HepG2 (cell line): Measurements from ENCODE around the gene VAPB. TPM values are rescaled to one million over a fixed set of nuclear protein-coding genes. Genes with fewer than 3 reads are reported as not detected.

Experiments used
- ATAC-seq: fragments of 200-7000 bp; cut with Tn5 transposase; 3 replicates; pipeline ENCODE4 v1.9.1; 2020; ENCODE audit warnings: mild to moderate bottlenecking, moderate library complexity
- BruUV-seq: library from RNA; stranded (reverse); fragments of 400-500 nt; replicated peaks from 2 replicates; lab custom pipeline; 2021; lab: Mats Ljungman, UMichigan
- CTCF ChIA-PET: fragments of 300-600 bp; formaldehyde crosslinking; extraction: SDS; loops from one replicate; lab custom pipeline; 2021; ENCODE audit warnings: low total read pairs, inconsistent platforms, low intra/inter-chr PET ratio; lab: Yijun Ruan, JAX
- POLR2A ChIA-PET: fragments of 350-600 bp; sonication (Branson Sonifier 250); formaldehyde crosslinking; loops from one replicate; lab custom pipeline; 2020; ENCODE audit warnings: antibody characterized with exemption, inconsistent platforms; lab: Yijun Ruan, JAX
- DNase-seq: peaks from one replicate; pipeline ENCODE4 v3.0.0-alpha.2; 2015; ENCODE audit warnings: low spot score
- FAIRE-seq: peaks from 3 replicates; lab custom pipeline; 2011; peaks lifted over from hg19 to GRCh38; lab: Jason Lieb, UNC
- H2AFZ ChIP-seq: one replicate; pipeline ENCODE4 v1.6.1; 2011; ENCODE audit warnings: low read length, inconsistent platforms
- H3K27ac ChIP-seq: fragments of 300-600 bp; 3 replicates; pipeline ENCODE4 v1.8.0; 2011; ENCODE audit warnings: mixed run types, mild to moderate bottlenecking, mixed read lengths, low read length, inconsistent platforms; ENCODE audit not compliant: insufficient read depth; ENCODE audit errors: extremely low read length
- H3K27me3 ChIP-seq, 2 experiments: fragments of 200-600 bp in 1 of 2; 2 replicates in 1 of 2; 3 replicates in 1 of 2; pipeline versions ENCODE4 v1.6.0 to v1.8.0; 2011; ENCODE audit warnings: low read length in 2 of 2, mild to moderate bottlenecking in 2 of 2, moderate library complexity in 2 of 2, inconsistent platforms in 1 of 2; ENCODE audit not compliant: insufficient read depth in 2 of 2, control insufficient read depth in 1 of 2
- H3K36me3 ChIP-seq, 2 experiments: fragments of 200-600 bp in 1 of 2; replicated peaks in 1 of 2; 2 replicates in 1 of 2; 3 replicates in 1 of 2; pipeline versions ENCODE4 v1.5.1 to v1.8.0; 2011; ENCODE audit warnings: low read length in 2 of 2, inconsistent platforms in 1 of 2; ENCODE audit not compliant: insufficient read depth in 2 of 2, control insufficient read depth in 1 of 2
- H3K4me1 ChIP-seq: 2 replicates; pipeline ENCODE4 v1.5.1; 2012; ENCODE audit warnings: low read length, inconsistent platforms; ENCODE audit not compliant: insufficient read depth
- H3K4me2 ChIP-seq: 2 replicates; pipeline ENCODE4 v1.6.0; 2011; ENCODE audit warnings: low read depth, low read length, inconsistent platforms
- H3K4me3 ChIP-seq, 3 experiments: fragments of 200-600 bp in 1 of 3; sonication (generic), shearing (Covaris generic) in 1 of 3; replicated peaks in 1 of 3; 2 replicates each; pipeline ENCODE4 v1.5.1; 2011 to 2016; ENCODE audit warnings: low read length in 3 of 3, inconsistent platforms in 2 of 3, low read depth in 2 of 3, mild to moderate bottlenecking in 2 of 3, control low read depth in 1 of 3, mixed read lengths in 1 of 3; ENCODE audit not compliant: insufficient read depth in 1 of 3
- H3K79me2 ChIP-seq: one replicate; pipeline ENCODE4 v1.6.1; 2011; ENCODE audit warnings: low read length, inconsistent platforms; ENCODE audit not compliant: insufficient read depth
- H3K9ac ChIP-seq: 2 replicates; pipeline ENCODE4 v1.6.0; 2011; ENCODE audit warnings: mild to moderate bottlenecking, low read depth, low read length, inconsistent platforms; ENCODE audit not compliant: insufficient read depth
- H3K9me3 ChIP-seq: 2 replicates; pipeline ENCODE4 v1.5.1; 2012; ENCODE audit warnings: mild to moderate bottlenecking, low read length
- H4K20me1 ChIP-seq: 2 replicates; pipeline ENCODE4 v1.6.0; 2011; ENCODE audit warnings: inconsistent platforms, mild to moderate bottlenecking, low read length, moderate library complexity; ENCODE audit not compliant: insufficient read depth
- CTCF ChIP-seq: sonication (generic); formaldehyde crosslinking; IDR thresholded peaks from 2 replicates; pipeline ENCODE4 v1.5.0; 2020; ENCODE audit warnings: mild to moderate bottlenecking, missing genetic modification reagents, moderate library complexity
- HNF4A ChIP-seq: sonication (generic); formaldehyde crosslinking; IDR thresholded peaks from 2 replicates; pipeline ENCODE4 v1.4.0; 2020; ENCODE audit warnings: missing genetic modification reagents
- ISL2 ChIP-seq: sonication (generic); formaldehyde crosslinking; IDR thresholded peaks from 2 replicates; pipeline ENCODE4 v1.5.0; 2020; ENCODE audit warnings: missing genetic modification reagents
- PREB ChIP-seq: sonication (generic); formaldehyde crosslinking; IDR thresholded peaks from 2 replicates; pipeline ENCODE4 v1.4.0; 2020; ENCODE audit warnings: missing genetic modification reagents
- RORA ChIP-seq: sonication (generic); formaldehyde crosslinking; IDR thresholded peaks from 2 replicates; pipeline ENCODE4 v1.5.0; 2020; ENCODE audit warnings: mild to moderate bottlenecking, missing genetic modification reagents, moderate library complexity
- SMAD1 ChIP-seq: sonication (generic); formaldehyde crosslinking; IDR thresholded peaks from 2 replicates; pipeline ENCODE4 v1.4.0; 2020; ENCODE audit warnings: missing genetic modification reagents, low read depth, mild to moderate bottlenecking, borderline replicate concordance
- TCF12 ChIP-seq, 2 experiments: fragments of 450-650 bp in 1 of 2; sonication (generic) in 1 of 2; formaldehyde crosslinking in 1 of 2; IDR thresholded peaks; 2 replicates each; pipeline versions ENCODE4 v1.6.1 to v1.8.0; 2017 to 2022; ENCODE audit warnings: antibody characterized with exemption in 1 of 2, mild to moderate bottlenecking in 1 of 2, missing genetic modification reagents in 1 of 2, moderate library complexity in 1 of 2
- ZNF121 ChIP-seq: sonication (generic); formaldehyde crosslinking; IDR thresholded peaks from 2 replicates; pipeline ENCODE4 v1.5.0; 2020; ENCODE audit warnings: mild to moderate bottlenecking, missing genetic modification reagents
- ZNF510 ChIP-seq: sonication (generic); formaldehyde crosslinking; IDR thresholded peaks from 2 replicates; pipeline ENCODE4 v1.4.0; 2020; ENCODE audit warnings: low read depth, mild to moderate bottlenecking, missing genetic modification reagents
- ZNF770 ChIP-seq: sonication (generic); formaldehyde crosslinking; IDR thresholded peaks from 2 replicates; pipeline ENCODE4 v1.5.0; 2020; ENCODE audit warnings: mild to moderate bottlenecking, missing genetic modification reagents
- ZNF878 ChIP-seq: sonication (generic); formaldehyde crosslinking; IDR thresholded peaks from 2 replicates; pipeline ENCODE4 v1.8.1; 2023; ENCODE audit warnings: mild to moderate bottlenecking, missing genetic modification reagents, moderate library complexity
- WGBS: methylation state at CpG from one replicate; pipeline ENCODE4 v1.1.6; 2017; ENCODE audit warnings: low lambda C conversion rate; 5-methylcytosine and 5-hydroxymethylcytosine counted together
- in situ Hi-C: cut with HindIII; loops from 2 replicates; pipeline ENCODE4 v1.10.0; 2017; ENCODE audit warnings: low pct_unique_long_range_greater_than_20kb; ENCODE audit not compliant: extremely low pct_ligation_motif_present
- intact Hi-C: fragments of 100-400 bp; cut with micrococcal nuclease; formaldehyde crosslinking; loops from one replicate; pipeline ENCODE4 v1.10.0; 2022; ENCODE audit not compliant: unreplicated experiment
- polyA plus RNA-seq, 8 experiments: library from polyadenylated mRNA; depleted of rRNA in 3 of 8; stranded (reverse) in 7 of 8; unstranded in 1 of 8; fragments of >200 nt; fragmentation: Illumina TruSeq in 4 of 8; extraction: Trizol in 4 of 8; gene quantifications; 2 replicates each; pipeline versions ENCODE4 v1.2.1 to v1.2.3, GENCODE V29; 2011 to 2016; ENCODE audit warnings: low read depth in 4 of 8, missing spikeins in 1 of 8, mixed read lengths in 1 of 8; ENCODE audit not compliant: insufficient read depth in 1 of 8
- total RNA-seq, 5 experiments: library from RNA; depleted of rRNA; stranded (reverse); fragments of >200 nt; fragmentation: Illumina TruSeq; extraction: Trizol; gene quantifications; 2 replicates each; pipeline ENCODE4 v1.2.3, GENCODE V29; 2016; ENCODE audit warnings: low read depth in 1 of 5

The VAPB gene
- total and polyA plus RNA-seq, 2 of the 13 experiments (the other 11 are each of a cell fraction or from before 2014, with no cell fraction given), result 18.6 to 48.5 TPM

- TF ChIP-seq ZNF878 (CRISPR knock-in tag) (no peak), ISL2 (CRISPR knock-in tag) (no peak), RORA (CRISPR knock-in tag) (no peak), SMAD1 (CRISPR knock-in tag) (no peak), ZNF510 (CRISPR knock-in tag) (no peak)
These were observed 108.9 kb downstream of the VAPB start (continued) for GRCh38 chr20:58497724-58498469.

GRCh38 chr20:58498470-58499068, 109.5 kb downstream of the VAPB start:
- ChIA-PET CTCF (no interaction called here), POLR2A (no interaction called here)
- DNase-seq, result no peak
- 9% methylated on average over 9 of the region's 9 CpGs for WGBS
- no peak overlapping the region for H3K27ac ChIP-seq
- no peak for FAIRE-seq
- in situ Hi-C loops (no loop called here), intact Hi-C loops (no loop called here)
- peak; percentile 56 for ATAC-seq
- H3K4me3 ChIP-seq, result no peak overlapping the region
- BruUV-seq, result no TSS peak
- no peak overlapping the region for H3K4me2 ChIP-seq
- H3K4me1 ChIP-seq, result no peaks in the 10 kb centered on the region
- no peak overlapping the region for H3K9ac ChIP-seq
- H3K9me3 ChIP-seq, result peaks cover 12% of the 10 kb centered on the region
- TF ChIP-seq CTCF (CRISPR knock-in tag) (no peak), ZNF121 (peak; percentile 68; the same call in 1 of the 2 replicates), HNF4A (CRISPR knock-in tag) (peak; percentile 41), PREB (CRISPR knock-in tag) (0 out of 2 replicates have a peak, but pooled peaks have one; percentile 31), TCF12 (IDR thresholded peaks at IDR 0.05) (no peak), TCF12 (CRISPR knock-in tag; IDR thresholded peaks at IDR 0.05) (no peak), ZNF770 (peak; percentile 91)
- peaks cover 6 to 15% of the 10 kb centered on the region in 2 experiments; a peak in 3 of 5 replicates for H3K27me3 ChIP-seq
- H3K36me3 ChIP-seq, result no peaks in the 10 kb centered on the region
- H4K20me1 ChIP-seq, result no peaks in the 10 kb centered on the region
- H3K79me2 ChIP-seq, result no peaks in the 10 kb centered on the region
- no peak overlapping the region for H2AFZ ChIP-seq
